Body of pancreas (tissue), 4 donors: ENCODE results near the gene GLRA3.

Source experiments
- CTCF ChIP-seq, 7 experiments: fragments of 450-650 bp in 4 of 7; fragments of 200-600 bp in 3 of 7; sonication (generic) in 3 of 7; IDR thresholded peaks; one replicate each; pipeline ENCODE4 v1.5.1; 2016 to 2019; ENCODE audit warnings: antibody characterized with exemption in 7 of 7
- POLR2A ChIP-seq, 3 donors: fragments of 450-650 bp; IDR thresholded peaks; one replicate each; pipeline ENCODE4 v1.6.1; 2016; ENCODE audit warnings: antibody characterized with exemption in 3 of 3, mild to moderate bottlenecking in 2 of 3

GRCh38 chr4:174713821-174714220, 115.2 kb downstream of the GLRA3 start:
- no peak for TF ChIP-seq CTCF (IDR thresholded peaks at IDR 0.05)
- no peak for TF ChIP-seq POLR2A (IDR thresholded peaks at IDR 0.05)
